Right lobe of liver (tissue), 4 donors: ENCODE results near the gene NLGN1.

Experiments used
- POLR2A ChIP-seq: fragments of 450-650 bp; IDR thresholded peaks from one replicate; pipeline ENCODE4 v1.6.1; 2017; ENCODE audit warnings: antibody characterized with exemption, mild to moderate bottlenecking
- TF ChIP-seq, protein P1 (sequence below), 4 donors: fragments of 200-600 bp in 3 of 4; fragments of 450-650 bp in 1 of 4; IDR thresholded peaks; one replicate each; pipeline versions ENCODE4 v1.5.1 to v1.8.0; 2016 to 2022; ENCODE audit warnings: antibody characterized with exemption in 4 of 4, mild to moderate bottlenecking in 2 of 4
- donor health status: DM: no; HTN: no; CAD: no.
- donor health status: DM: no; HTN: no; CAD: no.
- donor health status: DM: no; HTN: yes; CAD: no.

GRCh38 chr3:173938616-173939015 lies 541.1 kb downstream of the NLGN1 start:
- no peak for TF ChIP-seq POLR2A
- TF ChIP-seq, protein P1, sequence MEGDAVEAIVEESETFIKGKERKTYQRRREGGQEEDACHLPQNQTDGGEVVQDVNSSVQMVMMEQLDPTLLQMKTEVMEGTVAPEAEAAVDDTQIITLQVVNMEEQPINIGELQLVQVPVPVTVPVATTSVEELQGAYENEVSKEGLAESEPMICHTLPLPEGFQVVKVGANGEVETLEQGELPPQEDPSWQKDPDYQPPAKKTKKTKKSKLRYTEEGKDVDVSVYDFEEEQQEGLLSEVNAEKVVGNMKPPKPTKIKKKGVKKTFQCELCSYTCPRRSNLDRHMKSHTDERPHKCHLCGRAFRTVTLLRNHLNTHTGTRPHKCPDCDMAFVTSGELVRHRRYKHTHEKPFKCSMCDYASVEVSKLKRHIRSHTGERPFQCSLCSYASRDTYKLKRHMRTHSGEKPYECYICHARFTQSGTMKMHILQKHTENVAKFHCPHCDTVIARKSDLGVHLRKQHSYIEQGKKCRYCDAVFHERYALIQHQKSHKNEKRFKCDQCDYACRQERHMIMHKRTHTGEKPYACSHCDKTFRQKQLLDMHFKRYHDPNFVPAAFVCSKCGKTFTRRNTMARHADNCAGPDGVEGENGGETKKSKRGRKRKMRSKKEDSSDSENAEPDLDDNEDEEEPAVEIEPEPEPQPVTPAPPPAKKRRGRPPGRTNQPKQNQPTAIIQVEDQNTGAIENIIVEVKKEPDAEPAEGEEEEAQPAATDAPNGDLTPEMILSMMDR (IDR thresholded peaks at IDR 0.05) = no peak
